Psoas muscle (tissue), 8 donors: Measurements from ENCODE around the gene CCDC40. TPM values are rescaled to one million over a fixed set of nuclear protein-coding genes. Genes with fewer than 3 reads are reported as not detected.
A peak's percentile ranks its signal among the peaks of the same experiment; 100 is the strongest.

ENCODE experiments used
- ATAC-seq, 4 donors: fragments of 200-7000 bp; cut with Tn5 transposase; one replicate each; pipeline ENCODE4 v1.9.1; 2020; ENCODE audit warnings: moderate library complexity in 3 of 4, mild to moderate bottlenecking in 2 of 4
- DNase-seq, 2 donors: peaks; one replicate each; pipeline ENCODE4 v3.0.0-alpha.2; 2020
- H3K27ac ChIP-seq: fragments of 200-600 bp; one replicate; pipeline ENCODE4 v1.8.0; 2022
- H3K27me3 ChIP-seq, 3 donors: fragments of 200-600 bp in 1 of 3; one replicate each; pipeline versions ENCODE4 v1.6.1 to v1.8.0; 2013 to 2022; ENCODE audit warnings: low read length in 2 of 3, mild to moderate bottlenecking in 2 of 3, moderate library complexity in 1 of 3; ENCODE audit not compliant: insufficient read depth in 3 of 3
- H3K36me3 ChIP-seq, 2 donors: fragments of 200-600 bp in 1 of 2; one replicate each; pipeline versions ENCODE4 v1.6.1 to v1.8.0; 2013 to 2022; ENCODE audit warnings: low read depth in 1 of 2, mild to moderate bottlenecking in 1 of 2, moderate library complexity in 1 of 2; ENCODE audit not compliant: insufficient read depth in 1 of 2
- H3K4me1 ChIP-seq: fragments of 200-600 bp; one replicate; pipeline ENCODE4 v1.8.0; 2022
- H3K4me3 ChIP-seq: fragments of 200-600 bp; one replicate; pipeline ENCODE4 v1.8.0; 2022; ENCODE audit warnings: mild to moderate bottlenecking
- H3K9me3 ChIP-seq: fragments of 200-600 bp; one replicate; pipeline ENCODE4 v1.8.0; 2022
- CTCF ChIP-seq: fragments of 200-600 bp; IDR thresholded peaks from one replicate; pipeline ENCODE4 v1.8.0; 2022; ENCODE audit warnings: antibody characterized with exemption
- WGBS, 3 donors: extraction: QIAGEN DNeasy Blood & Tissue Kit; methylation state at CpG; one replicate each; pipeline versions ENCODE4 v1.1.6 to v1.1.7; 2013; 5-methylcytosine and 5-hydroxymethylcytosine counted together
- intact Hi-C, 2 donors: fragments of 100-400 bp; cut with DNase I; formaldehyde crosslinking; loops; one replicate each; pipeline versions ENCODE4 v1.11.0 to v1.14.2; 2022
- polyA plus RNA-seq, 3 donors: library from polyadenylated mRNA; stranded (reverse); fragments of 200-250 nt; gene quantifications; one replicate each; pipeline ENCODE4 v1.2.3, GENCODE V29; 2013
- total RNA-seq, 4 donors: library from RNA; stranded (reverse); fragmentation: NEBNext Ultra II Directional in 2 of 4; extraction: Animal tissue kit (Norgen Biotek cat#: 25700) in 2 of 4; gene quantifications; one replicate each; pipeline versions ENCODE4 v1.2.1 to v1.2.4, GENCODE V29; 2021 to 2023
- donor health status: healthy with polysubstance abuse.
- donor health status: DM: no; HTN: no; CAD: no; lungs with moderate emphysema.
- donor health status: Bipolar disorder and iron deficiency.
- donor health status: healthy.
- donor health status: DM: yes; HTN: yes; CAD: no.
- donor health status: DM: no; HTN: no; CAD: no.
- donor health status: DM: no; HTN: no; CAD: no.
- donor health status: DM: yes; HTN: yes; CAD: no.

Gene CCDC40
- total and polyA plus RNA-seq, 7 donors = 0.51 to 1.9 (median 1.4) TPM

GRCh38 chr17:80080081-80080480 is 43.6 kb downstream of the CCDC40 start:
- no peaks in the 10 kb centered on the region for H3K9me3 ChIP-seq
- WGBS, 3 donors = 90 to 93% (median 91%) methylated on average over 6 of the region's 6 CpGs
- H3K27me3 ChIP-seq = peaks cover 0 to 5% (median 0%) of the 10 kb centered on the region in 3 donors
- H3K4me3 ChIP-seq = no peak overlapping the region
- H3K4me1 ChIP-seq = no peaks in the 10 kb centered on the region
- no peaks in the 10 kb centered on the region for H3K36me3 ChIP-seq
- intact Hi-C loops = loop anchor here in 1 of 2 donors (5.0 kb wide), 1 partner anchor 73 kb away; no protein-coding TSS in a partner anchor
- no peak for TF ChIP-seq CTCF
- no peak overlapping the region for H3K27ac ChIP-seq
- ATAC-seq (no peak), DNase-seq (no peak)

- WGBS, 3 donors = 89 to 91% (median 90%) methylated on average over 14 of the region's 14 CpGs
- Histone ChIP-seq H3K4me1 (no peaks in the 10 kb centered on the region), H3K36me3 (no peaks in the 10 kb centered on the region), H3K4me3 (no peak overlapping the region), H3K27ac (no peak overlapping the region), H3K9me3 (no peaks in the 10 kb centered on the region), H3K27me3 (peaks cover 0 to 5% (median 0%) of the 10 kb centered on the region in 3 donors)
- ATAC-seq = no peak
- no peak for TF ChIP-seq CTCF
- peak in 1 of 2 donors; percentile 14 for DNase-seq
- intact Hi-C loops = loop anchor here in 1 of 2 donors (5.0 kb wide), 1 partner anchor 74 kb away; no protein-coding TSS in a partner anchor
These were observed 45.2 kb downstream of the CCDC40 start for GRCh38 chr17:80081596-80081995.

- peak; percentile 43 to 87 (median 69) for ATAC-seq
- Histone ChIP-seq H3K27ac (no peak overlapping the region), H3K4me1 (no peaks in the 10 kb centered on the region), H3K9me3 (no peaks in the 10 kb centered on the region), H3K27me3 (peaks cover 0 to 3% (median 0%) of the 10 kb centered on the region in 3 donors), H3K36me3 (no peaks in the 10 kb centered on the region), H3K4me3 (peak overlapping the region; percentile 40)
- intact Hi-C loops = loop anchor here in 1 of 2 donors (5.0 kb wide), 1 partner anchor 75 kb away; no protein-coding TSS in a partner anchor
- peak; percentile 70 for TF ChIP-seq CTCF
- WGBS, 3 donors = 22 to 24% (median 22%) methylated on average over 20 of the region's 20 CpGs
- peak; percentile 45 to 63 for DNase-seq
These were observed 46.1 kb downstream of the CCDC40 start for GRCh38 chr17:80082403-80083135.

DNA sequence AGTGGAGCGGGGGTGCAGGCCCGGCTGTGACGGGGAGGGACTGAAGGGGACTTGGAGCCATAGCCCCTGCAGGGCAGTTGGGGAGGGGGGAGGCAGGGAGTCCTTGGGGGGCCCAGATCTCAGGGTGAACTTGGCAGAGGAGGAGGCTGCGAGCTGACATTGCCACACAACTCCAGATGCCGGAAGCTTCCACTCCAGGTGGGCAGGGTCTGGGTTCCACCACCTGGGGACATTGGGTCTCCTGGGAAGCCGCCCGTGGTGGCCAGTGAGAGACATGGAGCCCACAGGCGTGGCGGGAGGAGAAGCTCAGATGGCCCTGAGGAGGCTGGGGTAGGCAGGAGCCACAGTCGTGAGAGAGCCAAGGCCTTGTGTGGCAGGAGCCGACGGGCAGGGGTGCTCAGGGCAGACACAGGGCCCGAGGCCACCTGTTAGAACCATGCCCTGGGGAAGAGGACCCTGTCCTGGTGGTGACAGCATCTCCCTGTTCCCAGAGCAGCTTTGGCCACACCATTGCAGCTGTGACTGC is 46.8 kb downstream of the CCDC40 start:
- intact Hi-C loops = loop anchor here in 1 of 2 donors (5.0 kb wide), 1 partner anchor 76 kb away; no protein-coding TSS in a partner anchor
- no peak overlapping the region for H3K4me3 ChIP-seq
- 72 to 79% (median 78%) methylated on average over 13 of the region's 13 CpGs for WGBS, 3 donors
- H3K27ac ChIP-seq = no peak overlapping the region
- no peaks in the 10 kb centered on the region for H3K36me3 ChIP-seq
- H3K4me1 ChIP-seq = no peaks in the 10 kb centered on the region
- no peak for TF ChIP-seq CTCF
- H3K9me3 ChIP-seq = no peaks in the 10 kb centered on the region
- peak in 1 of 4 donors; percentile 27 for ATAC-seq
- no peak for DNase-seq
- H3K27me3 ChIP-seq = no peaks in the 10 kb centered on the region
